Measurements from ENCODE around the gene NCBP3. TPM values are rescaled to one million over a fixed set of nuclear protein-coding genes. Genes with fewer than 3 reads are reported as not detected.
"Not testable (repeated sequence)": the region's sequence is repeated elsewhere in the genome, so short reads cannot be mapped to it uniquely, and the experiment has no call there.

Gene NCBP3
- total RNA-seq, 1 experiment from 2014 or later, result 28.1 TPM

DNA sequence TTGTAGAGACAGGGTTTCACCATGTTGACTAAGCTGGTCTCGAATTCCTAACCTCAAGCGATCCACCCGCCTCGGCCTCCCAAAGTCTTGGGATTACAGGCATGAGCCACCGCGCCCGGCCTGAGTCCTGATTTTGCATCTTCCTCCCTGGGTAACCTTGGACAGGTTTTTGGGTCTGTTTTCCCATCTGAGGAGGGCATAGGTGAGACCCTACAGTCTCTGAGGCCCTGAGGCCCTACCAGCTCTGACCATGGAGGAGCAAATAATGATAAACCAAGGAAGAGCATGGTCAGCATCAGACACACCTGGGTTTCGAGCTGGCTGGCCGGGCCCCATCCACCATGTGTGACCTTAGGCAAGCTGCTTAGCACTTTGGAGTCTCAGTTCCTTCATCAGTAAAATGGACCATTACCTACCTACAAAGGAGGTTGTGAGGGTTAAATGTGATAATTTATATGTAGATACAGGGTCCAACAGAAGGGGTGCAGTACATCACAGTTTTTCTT, 1.2 kb upstream of the NCBP3 start:
- intact Hi-C loops (cut with micrococcal nuclease; ENCODE audit: unreplicated experiment) (no loop called here), in situ Hi-C loops (cut with HindIII; ENCODE audit: low pct_unique_long_range_greater_than_20kb, low sequenced_read_pairs) (no loop called here)
- Histone ChIP-seq H3K4me1 (ENCODE audit: control insufficient read depth, insufficient read depth, low read length) (peaks cover 8% of the 10 kb centered on the region), H3K4me3 (ENCODE audit: low read depth in 2 of 2, low read length in 2 of 2) (no peak overlapping the region), H3K27me3 (ENCODE audit: control insufficient read depth, insufficient read depth, low read length) (no peaks in the 10 kb centered on the region), H3K9me3 (ENCODE audit: control insufficient read depth, insufficient read depth, low read depth, low read length) (no peaks in the 10 kb centered on the region), H3K36me3 (ENCODE audit: control insufficient read depth, insufficient read depth, low read length) (no peaks in the 10 kb centered on the region; the same call in 1 of the 2 replicates), H3K27ac (ENCODE audit: low read length) (no peak overlapping the region)
- BruUV-seq (replicated peaks), result no TSS peak
- CTCF ChIA-PET, result interaction anchor here (0.7 kb wide), 1 partner anchor 687 kb away, joined by 4 read pairs; no protein-coding TSS in a partner anchor
- POLR2A ChIA-PET, result no interaction called here
- ATAC-seq (no peak), DNase-seq (ENCODE audit: low read depth, low spot score) (no peak)
- TF ChIP-seq POLR2AphosphoS5 (IDR thresholded peaks at IDR 0.05; ENCODE audit: low read depth, low read length), result no peak

DNA sequence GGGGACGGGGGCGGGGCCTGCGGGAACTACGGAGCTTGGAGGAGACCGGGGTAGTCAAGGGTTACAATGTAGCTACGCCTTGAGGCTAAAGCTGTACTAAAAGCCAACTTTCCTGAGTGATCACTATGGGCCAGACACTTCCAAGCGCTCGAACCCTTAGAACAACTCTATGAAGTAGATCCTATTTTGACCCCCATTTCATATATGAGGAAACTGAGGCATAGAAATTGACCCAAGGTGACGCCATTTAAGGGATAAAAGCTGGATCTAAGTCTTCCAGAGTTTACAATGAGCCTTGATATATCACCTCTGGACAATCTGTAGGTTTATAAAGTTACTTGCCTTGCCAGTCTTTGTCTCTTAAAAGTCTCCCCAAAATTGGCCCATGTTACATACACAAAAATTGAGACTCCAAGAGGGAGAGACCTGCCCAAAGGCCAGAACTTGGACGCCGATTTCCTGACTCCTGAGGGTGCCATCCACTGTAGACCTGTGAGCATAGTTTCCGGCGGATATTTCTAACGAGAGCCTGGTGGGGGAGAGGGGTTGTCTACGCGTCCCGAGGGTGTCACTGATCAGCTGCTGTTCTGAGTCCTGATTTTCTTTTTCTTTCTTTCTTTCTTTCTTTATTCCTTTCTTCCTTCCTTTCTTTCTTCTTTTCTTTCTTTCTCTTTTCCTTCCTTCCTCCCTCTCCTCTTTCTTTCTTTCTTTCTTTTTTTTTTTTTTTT, 555 bp upstream of the NCBP3 start:
- TF ChIP-seq TCF7L2 (IDR thresholded peaks at IDR 0.05; ENCODE audit: low read depth, low read length) (no peak), SIN3A (IDR thresholded peaks at IDR 0.05; ENCODE audit: borderline replicate concordance, insufficient read depth, low read depth, low read length) (no peak; the same call in 1 of the 2 replicates), REST (IDR thresholded peaks at IDR 0.05; ENCODE audit: insufficient read depth in 1 of 2, low read depth in 2 of 2, low read length in 1 of 2) (no peak), POLR2AphosphoS5 (IDR thresholded peaks at IDR 0.05; ENCODE audit: low read depth, low read length) (no peak)
- TF ChIP-seq, protein P1, sequence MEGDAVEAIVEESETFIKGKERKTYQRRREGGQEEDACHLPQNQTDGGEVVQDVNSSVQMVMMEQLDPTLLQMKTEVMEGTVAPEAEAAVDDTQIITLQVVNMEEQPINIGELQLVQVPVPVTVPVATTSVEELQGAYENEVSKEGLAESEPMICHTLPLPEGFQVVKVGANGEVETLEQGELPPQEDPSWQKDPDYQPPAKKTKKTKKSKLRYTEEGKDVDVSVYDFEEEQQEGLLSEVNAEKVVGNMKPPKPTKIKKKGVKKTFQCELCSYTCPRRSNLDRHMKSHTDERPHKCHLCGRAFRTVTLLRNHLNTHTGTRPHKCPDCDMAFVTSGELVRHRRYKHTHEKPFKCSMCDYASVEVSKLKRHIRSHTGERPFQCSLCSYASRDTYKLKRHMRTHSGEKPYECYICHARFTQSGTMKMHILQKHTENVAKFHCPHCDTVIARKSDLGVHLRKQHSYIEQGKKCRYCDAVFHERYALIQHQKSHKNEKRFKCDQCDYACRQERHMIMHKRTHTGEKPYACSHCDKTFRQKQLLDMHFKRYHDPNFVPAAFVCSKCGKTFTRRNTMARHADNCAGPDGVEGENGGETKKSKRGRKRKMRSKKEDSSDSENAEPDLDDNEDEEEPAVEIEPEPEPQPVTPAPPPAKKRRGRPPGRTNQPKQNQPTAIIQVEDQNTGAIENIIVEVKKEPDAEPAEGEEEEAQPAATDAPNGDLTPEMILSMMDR (IDR thresholded peaks at IDR 0.05), result no peak; the same call in 1 of the 2 replicates
- Histone ChIP-seq H3K27me3 (ENCODE audit: control insufficient read depth, insufficient read depth, low read length) (no peaks in the 10 kb centered on the region), H3K27ac (ENCODE audit: low read length) (peak overlapping the region; percentile 39; the same call in 1 of the 2 replicates), H3K4me1 (ENCODE audit: control insufficient read depth, insufficient read depth, low read length) (peaks cover 8% of the 10 kb centered on the region), H3K9me3 (ENCODE audit: control insufficient read depth, insufficient read depth, low read depth, low read length) (no peaks in the 10 kb centered on the region), H3K36me3 (ENCODE audit: control insufficient read depth, insufficient read depth, low read length) (no peaks in the 10 kb centered on the region; the same call in 1 of the 2 replicates), H3K4me3 (ENCODE audit: low read depth in 2 of 2, low read length in 2 of 2) (peak overlapping the region; percentile 47 to 73; a peak in 3 of 4 replicates)
- ATAC-seq, result no peak
- no peak for DNase-seq (ENCODE audit: low read depth, low spot score)
- ChIA-PET CTCF (interaction anchor here (0.6 to 1.5 kb wide), 5 partner anchors 51 to 687 kb away, joined by 3 to 5 read pairs (median 4); no protein-coding TSS in a partner anchor), POLR2A (no interaction called here)
- in situ Hi-C loops (cut with HindIII; ENCODE audit: low pct_unique_long_range_greater_than_20kb, low sequenced_read_pairs), result no loop called here
- BruUV-seq (replicated peaks), result no TSS peak
- intact Hi-C loops (cut with micrococcal nuclease; ENCODE audit: unreplicated experiment), result no loop called here

- BruUV-seq (replicated peaks), result TSS peak; percentile 80
- TF ChIP-seq TCF7L2 (IDR thresholded peaks at IDR 0.05; ENCODE audit: low read depth, low read length) (no peak), SIN3A (IDR thresholded peaks at IDR 0.05; ENCODE audit: borderline replicate concordance, insufficient read depth, low read depth, low read length) (no peak)
- in situ Hi-C loops (cut with HindIII; ENCODE audit: low pct_unique_long_range_greater_than_20kb, low sequenced_read_pairs), result no loop called here
- Histone ChIP-seq H3K4me1 (ENCODE audit: control insufficient read depth, insufficient read depth, low read length) (peaks cover 8% of the 10 kb centered on the region), H3K4me3 (ENCODE audit: low read depth in 2 of 2, low read length in 2 of 2) (peak overlapping the region; percentile 69 to 73), H3K9me3 (ENCODE audit: control insufficient read depth, insufficient read depth, low read depth, low read length) (no peaks in the 10 kb centered on the region), H3K27me3 (ENCODE audit: control insufficient read depth, insufficient read depth, low read length) (no peaks in the 10 kb centered on the region), H3K36me3 (ENCODE audit: control insufficient read depth, insufficient read depth, low read length) (peaks cover 3% of the 10 kb centered on the region; the same call in 1 of the 2 replicates), H3K27ac (ENCODE audit: low read length) (peak overlapping the region; percentile 70)
- intact Hi-C loops (cut with micrococcal nuclease; ENCODE audit: unreplicated experiment), result no loop called here
- POLR2A ChIA-PET, result no interaction called here
- ATAC-seq (no peak; the same call in 1 of the 2 replicates), DNase-seq (ENCODE audit: low read depth, low spot score) (no peak)
- CTCF ChIA-PET, result interaction anchor here (1.5 kb wide), 1 partner anchor 113 kb away, joined by 5 read pairs; no protein-coding TSS in a partner anchor
These were observed 790 bp downstream of the NCBP3 start for GRCh38 chr17:3845291-3845620.

DNA sequence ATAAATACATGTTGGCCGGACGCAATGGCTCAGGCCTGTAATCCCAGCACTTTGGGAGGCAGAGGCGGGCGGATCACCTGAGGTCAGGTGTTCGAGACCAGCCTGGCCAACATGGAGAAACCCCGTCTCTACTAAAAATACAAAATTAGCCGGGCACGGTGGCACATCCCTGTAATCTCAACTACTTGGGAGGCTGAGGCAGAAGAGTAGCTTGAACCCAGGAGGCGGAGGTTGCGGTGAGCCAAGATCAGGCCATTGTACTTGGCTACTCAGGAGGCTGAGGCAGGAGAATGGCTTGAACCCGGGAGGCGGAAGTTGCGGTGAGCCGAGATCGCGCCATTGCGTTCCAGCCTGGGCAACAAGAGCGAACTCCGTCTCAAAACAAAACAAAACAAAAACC, 1.5 kb downstream of the NCBP3 start:
- peak overlapping the region in 1 of 2 experiments; percentile 69; a peak in 2 of 4 replicates for H3K4me3 ChIP-seq (ENCODE audit: low read depth in 2 of 2, low read length in 2 of 2)
- POLR2A ChIA-PET; in situ Hi-C loops (cut with HindIII; ENCODE audit: low pct_unique_long_range_greater_than_20kb, low sequenced_read_pairs); ATAC-seq; BruUV-seq (replicated peaks); H3K36me3 ChIP-seq (ENCODE audit: control insufficient read depth, insufficient read depth, low read length); H3K4me1 ChIP-seq (ENCODE audit: control insufficient read depth, insufficient read depth, low read length); DNase-seq (ENCODE audit: low read depth, low spot score); intact Hi-C loops (cut with micrococcal nuclease; ENCODE audit: unreplicated experiment); H3K27me3 ChIP-seq (ENCODE audit: control insufficient read depth, insufficient read depth, low read length); H3K9me3 ChIP-seq (ENCODE audit: control insufficient read depth, insufficient read depth, low read depth, low read length); H3K27ac ChIP-seq (ENCODE audit: low read length); CTCF ChIA-PET: not testable (repeated sequence)

Data from Panc1 (cell line).